ENCODE results near the gene FKBP14.

DNA sequence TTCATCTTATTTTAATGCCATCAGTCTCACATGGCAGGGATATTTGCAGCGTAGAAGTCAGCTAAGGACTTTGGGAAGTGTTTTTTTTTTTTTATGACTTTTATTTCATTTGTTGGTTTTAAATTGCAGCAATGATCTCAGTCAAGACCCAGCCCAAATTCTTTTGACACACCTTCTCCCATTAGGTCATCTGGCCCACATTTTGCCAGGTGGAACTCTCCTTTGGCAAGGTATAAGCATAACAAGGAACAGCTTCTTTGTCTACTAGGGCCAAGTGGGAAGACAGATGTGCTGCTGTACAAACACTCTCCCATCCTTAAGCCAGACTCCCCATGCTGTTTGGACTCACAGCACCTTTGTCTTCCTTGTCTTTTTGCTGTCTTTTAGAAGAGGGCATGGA lies 43.5 kb upstream of the FKBP14 start:
- TF ChIP-seq, protein P1, sequence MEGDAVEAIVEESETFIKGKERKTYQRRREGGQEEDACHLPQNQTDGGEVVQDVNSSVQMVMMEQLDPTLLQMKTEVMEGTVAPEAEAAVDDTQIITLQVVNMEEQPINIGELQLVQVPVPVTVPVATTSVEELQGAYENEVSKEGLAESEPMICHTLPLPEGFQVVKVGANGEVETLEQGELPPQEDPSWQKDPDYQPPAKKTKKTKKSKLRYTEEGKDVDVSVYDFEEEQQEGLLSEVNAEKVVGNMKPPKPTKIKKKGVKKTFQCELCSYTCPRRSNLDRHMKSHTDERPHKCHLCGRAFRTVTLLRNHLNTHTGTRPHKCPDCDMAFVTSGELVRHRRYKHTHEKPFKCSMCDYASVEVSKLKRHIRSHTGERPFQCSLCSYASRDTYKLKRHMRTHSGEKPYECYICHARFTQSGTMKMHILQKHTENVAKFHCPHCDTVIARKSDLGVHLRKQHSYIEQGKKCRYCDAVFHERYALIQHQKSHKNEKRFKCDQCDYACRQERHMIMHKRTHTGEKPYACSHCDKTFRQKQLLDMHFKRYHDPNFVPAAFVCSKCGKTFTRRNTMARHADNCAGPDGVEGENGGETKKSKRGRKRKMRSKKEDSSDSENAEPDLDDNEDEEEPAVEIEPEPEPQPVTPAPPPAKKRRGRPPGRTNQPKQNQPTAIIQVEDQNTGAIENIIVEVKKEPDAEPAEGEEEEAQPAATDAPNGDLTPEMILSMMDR (IDR thresholded peaks at IDR 0.05) = no peak
- TF ChIP-seq EP300 (IDR thresholded peaks at IDR 0.05) (no peak), POLR2A (IDR thresholded peaks at IDR 0.05) (no peak)

Measured in tibial nerve (tissue), 4 donors.